ENCODE results near the gene PFN2. TPM values are rescaled to one million over a fixed set of nuclear protein-coding genes. Genes with fewer than 3 reads are reported as not detected.

The PFN2 gene
- polyA plus RNA-seq, 1 experiment = 195 TPM

DNA sequence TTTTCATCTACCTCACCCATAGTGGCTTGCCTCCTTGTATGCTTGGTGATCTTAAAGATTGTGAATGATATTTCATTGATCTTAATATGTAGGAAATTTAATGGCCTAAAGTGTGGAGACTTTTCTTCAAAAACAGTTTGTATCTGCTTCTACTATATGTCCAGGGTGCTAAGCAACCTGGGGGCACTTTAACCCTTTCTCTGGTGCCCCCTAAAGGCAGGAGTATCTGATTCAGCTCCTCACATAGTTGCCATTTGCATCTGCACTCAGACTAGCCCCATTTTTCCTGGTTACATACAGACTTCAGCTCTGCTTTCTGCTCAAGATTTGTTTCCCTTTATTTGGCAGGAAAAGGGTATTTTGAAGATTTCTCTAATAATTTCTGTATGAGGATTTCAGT is 5.2 kb upstream of the PFN2 start:
- no peak for DNase-seq (ENCODE audit: low read depth)
- Histone ChIP-seq H3K4me3 (ENCODE audit: low read depth, low read length) (no peak overlapping the region), H3K36me3 (ENCODE audit: control insufficient read depth, insufficient read depth, low read length) (no peaks in the 10 kb centered on the region), H3K27me3 (ENCODE audit: control insufficient read depth, insufficient read depth, low read length) (no peaks in the 10 kb centered on the region)
- TF ChIP-seq, protein P1, sequence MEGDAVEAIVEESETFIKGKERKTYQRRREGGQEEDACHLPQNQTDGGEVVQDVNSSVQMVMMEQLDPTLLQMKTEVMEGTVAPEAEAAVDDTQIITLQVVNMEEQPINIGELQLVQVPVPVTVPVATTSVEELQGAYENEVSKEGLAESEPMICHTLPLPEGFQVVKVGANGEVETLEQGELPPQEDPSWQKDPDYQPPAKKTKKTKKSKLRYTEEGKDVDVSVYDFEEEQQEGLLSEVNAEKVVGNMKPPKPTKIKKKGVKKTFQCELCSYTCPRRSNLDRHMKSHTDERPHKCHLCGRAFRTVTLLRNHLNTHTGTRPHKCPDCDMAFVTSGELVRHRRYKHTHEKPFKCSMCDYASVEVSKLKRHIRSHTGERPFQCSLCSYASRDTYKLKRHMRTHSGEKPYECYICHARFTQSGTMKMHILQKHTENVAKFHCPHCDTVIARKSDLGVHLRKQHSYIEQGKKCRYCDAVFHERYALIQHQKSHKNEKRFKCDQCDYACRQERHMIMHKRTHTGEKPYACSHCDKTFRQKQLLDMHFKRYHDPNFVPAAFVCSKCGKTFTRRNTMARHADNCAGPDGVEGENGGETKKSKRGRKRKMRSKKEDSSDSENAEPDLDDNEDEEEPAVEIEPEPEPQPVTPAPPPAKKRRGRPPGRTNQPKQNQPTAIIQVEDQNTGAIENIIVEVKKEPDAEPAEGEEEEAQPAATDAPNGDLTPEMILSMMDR (IDR thresholded peaks at IDR 0.05; ENCODE audit: insufficient read depth, low read depth, low read length) = no peak
- POLR2A ChIA-PET = no interaction called here
- CTCF ChIA-PET = no interaction called here

DNA sequence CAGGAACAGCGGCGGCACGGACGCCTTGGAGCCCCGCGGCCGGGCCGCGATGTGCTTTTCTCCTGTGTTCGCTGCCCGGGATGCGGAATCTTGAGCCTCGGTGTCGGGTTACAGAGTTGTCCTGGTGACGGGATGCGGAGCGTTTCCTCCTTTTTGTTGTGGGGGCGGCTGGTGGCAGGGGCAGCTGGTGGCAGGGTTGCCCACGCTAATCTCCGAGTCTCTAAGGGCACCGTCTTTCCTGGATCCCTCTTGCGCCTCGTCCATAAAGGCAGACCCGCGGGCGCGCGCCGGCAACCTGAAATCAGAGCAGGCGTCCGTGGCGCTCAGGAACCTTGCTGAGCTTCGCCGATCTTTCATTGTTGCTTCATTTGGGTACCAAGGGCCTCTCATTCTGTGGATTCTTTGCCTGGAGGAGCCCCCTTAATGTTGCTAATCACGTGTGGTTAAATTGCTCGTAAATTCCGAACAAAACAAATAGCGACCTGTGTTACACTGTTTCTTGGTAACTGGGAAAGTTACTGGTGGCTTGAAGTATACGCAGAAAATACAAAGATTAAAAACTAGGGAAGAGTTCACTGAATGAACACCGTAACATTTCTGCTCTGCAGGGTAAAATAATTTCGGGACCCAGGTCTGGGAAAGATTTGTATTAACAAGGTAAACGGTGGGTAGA is 844 bp upstream of the PFN2 start:
- POLR2A ChIA-PET = no interaction called here
- TF ChIP-seq, protein P1 (IDR thresholded peaks at IDR 0.05; ENCODE audit: insufficient read depth, low read depth, low read length) = no peak
- H3K27me3 ChIP-seq (ENCODE audit: control insufficient read depth, insufficient read depth, low read length) = no peaks in the 10 kb centered on the region

GRCh38 chr3:149969940-149970715 is 567 bp downstream of the PFN2 start:
- ChIA-PET POLR2A (interaction anchor here (0.6 to 0.7 kb wide), 6 partner anchors 132 to 526 kb away, joined by 3 to 7 read pairs (median 4); no protein-coding TSS in a partner anchor), CTCF (interaction anchor here (0.7 to 1.5 kb wide), 3 partner anchors 33 to 250 kb away, joined by 3 to 4 read pairs (median 4); no protein-coding TSS in a partner anchor)
- H3K27me3 ChIP-seq (ENCODE audit: control insufficient read depth, insufficient read depth, low read length) = no peaks in the 10 kb centered on the region
- peak overlapping the region; percentile 97 for H3K4me3 ChIP-seq (ENCODE audit: low read depth, low read length)
- 0 out of 2 replicates have a peak, but pooled peaks cover 4% of the 10 kb centered on the region for H3K36me3 ChIP-seq (ENCODE audit: control insufficient read depth, insufficient read depth, low read length)
- no peak for DNase-seq (ENCODE audit: low read depth)
- TF ChIP-seq, protein P1 (IDR thresholded peaks at IDR 0.05; ENCODE audit: insufficient read depth, low read depth, low read length) = no peak

More for the DNA sequence above, 844 bp upstream of the PFN2 start:
- CTCF ChIA-PET = interaction anchor here (0.6 to 1.4 kb wide), 4 partner anchors 35 to 212 kb away, joined by 3 to 7 read pairs (median 4); no protein-coding TSS in a partner anchor
- Histone ChIP-seq H3K36me3 (ENCODE audit: control insufficient read depth, insufficient read depth, low read length) (0 out of 2 replicates have a peak, but pooled peaks cover 1% of the 10 kb centered on the region), H3K4me3 (ENCODE audit: low read depth, low read length) (peak overlapping the region; percentile 97)
- no peak for DNase-seq (ENCODE audit: low read depth)

GRCh38 chr3:149969110-149969939 is 1.4 kb downstream of the PFN2 start:
- DNase-seq (ENCODE audit: low read depth) = no peak
- H3K36me3 ChIP-seq (ENCODE audit: control insufficient read depth, insufficient read depth, low read length) = 0 out of 2 replicates have a peak, but pooled peaks cover 4% of the 10 kb centered on the region
- no peaks in the 10 kb centered on the region for H3K27me3 ChIP-seq (ENCODE audit: control insufficient read depth, insufficient read depth, low read length)
- ChIA-PET CTCF (interaction anchor here (0.7 to 4.7 kb wide), 6 partner anchors 32 to 256 kb away, joined by 4 to 79 read pairs (median 19); no protein-coding TSS in a partner anchor), POLR2A (interaction anchor here (0.6 to 0.7 kb wide), 3 partner anchors 215 to 526 kb away, joined by 3 to 7 read pairs (median 3); no protein-coding TSS in a partner anchor)
- peak overlapping the region; percentile 97 for H3K4me3 ChIP-seq (ENCODE audit: low read depth, low read length)
- TF ChIP-seq, protein P1 (IDR thresholded peaks at IDR 0.05; ENCODE audit: insufficient read depth, low read depth, low read length) = peak; percentile 25; the same call in 1 of the 2 replicates
